ENCODE measurements around the gene FBLN5. TPM values are rescaled to one million over a fixed set of nuclear protein-coding genes. Genes with fewer than 3 reads are reported as not detected.

The FBLN5 gene
- total RNA-seq, 1 experiment from 2014 or later, result 1.0 TPM

GRCh38 chr14:91920526-91920925 lies 27.0 kb downstream of the FBLN5 start:
- Histone ChIP-seq H2BK15ac (ENCODE audit: low read depth, low read length) (no peak overlapping the region), H2AK5ac (ENCODE audit: insufficient read length, low read length) (no peak overlapping the region), H3K9ac (ENCODE audit: extremely low read depth, insufficient read length, low read length) (no peak overlapping the region), H2BK20ac (ENCODE audit: low read depth, low read length, poor library complexity, severe bottlenecking) (no peak overlapping the region), H3K23ac (ENCODE audit: insufficient read length, low read depth, low read length) (no peak overlapping the region), H3K56ac (ENCODE audit: insufficient read length, low read depth, low read length) (no peak overlapping the region), H2BK5ac (ENCODE audit: insufficient read length, low read length) (no peak overlapping the region), H2BK120ac (ENCODE audit: low read depth, low read length, poor library complexity, severe bottlenecking) (no peak overlapping the region), H3T11ph (ENCODE audit: low read length) (no peak overlapping the region), H2AFZ (ENCODE audit: low read length) (no peak overlapping the region), H4K5ac (ENCODE audit: insufficient read length, low read depth, low read length) (no peak overlapping the region), H3K23me2 (ENCODE audit: insufficient read length, low read depth, low read length, poor library complexity, severe bottlenecking) (no peaks in the 10 kb centered on the region), H3K79me2 (ENCODE audit: insufficient read depth, low read length) (no peaks in the 10 kb centered on the region), H3K4me2 (ENCODE audit: insufficient read depth, insufficient read length, low read length) (no peak overlapping the region), H3K4ac (ENCODE audit: low read depth, low read length) (no peak overlapping the region), H3K9me3 (ENCODE audit: control insufficient read depth, low read depth, low read length) (no peaks in the 10 kb centered on the region), H3K27ac (ENCODE audit: insufficient read length, low read depth, low read length) (no peak overlapping the region), H3K27me3 (ENCODE audit: insufficient read depth, low read length) (no peaks in the 10 kb centered on the region), H3K18ac (ENCODE audit: insufficient read length, low read depth, low read length) (no peak overlapping the region), H4K91ac (ENCODE audit: insufficient read length, low read depth, low read length) (no peak overlapping the region), H4K20me1 (ENCODE audit: control insufficient read depth, insufficient read depth, insufficient read length) (no peaks in the 10 kb centered on the region), H2BK12ac (ENCODE audit: insufficient read length, low read depth, low read length) (no peak overlapping the region), H3K14ac (ENCODE audit: insufficient read depth, low read length) (no peak overlapping the region), H3K4me1 (ENCODE audit: insufficient read depth, low read length) (no peaks in the 10 kb centered on the region), H4K8ac (replicated peaks; ENCODE audit: insufficient read length, low read depth, low read length) (no peak overlapping the region), H3K79me1 (ENCODE audit: insufficient read depth, low read depth, low read length, poor library complexity, severe bottlenecking) (no peaks in the 10 kb centered on the region)
- TF ChIP-seq, protein P1, sequence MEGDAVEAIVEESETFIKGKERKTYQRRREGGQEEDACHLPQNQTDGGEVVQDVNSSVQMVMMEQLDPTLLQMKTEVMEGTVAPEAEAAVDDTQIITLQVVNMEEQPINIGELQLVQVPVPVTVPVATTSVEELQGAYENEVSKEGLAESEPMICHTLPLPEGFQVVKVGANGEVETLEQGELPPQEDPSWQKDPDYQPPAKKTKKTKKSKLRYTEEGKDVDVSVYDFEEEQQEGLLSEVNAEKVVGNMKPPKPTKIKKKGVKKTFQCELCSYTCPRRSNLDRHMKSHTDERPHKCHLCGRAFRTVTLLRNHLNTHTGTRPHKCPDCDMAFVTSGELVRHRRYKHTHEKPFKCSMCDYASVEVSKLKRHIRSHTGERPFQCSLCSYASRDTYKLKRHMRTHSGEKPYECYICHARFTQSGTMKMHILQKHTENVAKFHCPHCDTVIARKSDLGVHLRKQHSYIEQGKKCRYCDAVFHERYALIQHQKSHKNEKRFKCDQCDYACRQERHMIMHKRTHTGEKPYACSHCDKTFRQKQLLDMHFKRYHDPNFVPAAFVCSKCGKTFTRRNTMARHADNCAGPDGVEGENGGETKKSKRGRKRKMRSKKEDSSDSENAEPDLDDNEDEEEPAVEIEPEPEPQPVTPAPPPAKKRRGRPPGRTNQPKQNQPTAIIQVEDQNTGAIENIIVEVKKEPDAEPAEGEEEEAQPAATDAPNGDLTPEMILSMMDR (conservative IDR thresholded peaks at IDR 0.05), result no peak
- Mint-ChIP-seq H3K4me3 (no peak overlapping the region), H3K4me1 (no peaks in the 10 kb centered on the region; a peak in 2 of 4 replicates), H3K27ac (no peak overlapping the region), H3K36me3 (ENCODE audit: insufficient read depth in 1 of 3, low read depth in 3 of 3) (peaks cover 0 to 3% (median 0%) of the 10 kb centered on the region in 3 experiments; a peak in 1 of 7 replicates), H3K9me3 (peaks cover 0 to 1% of the 10 kb centered on the region in 2 experiments; a peak in 1 of 5 replicates), H3K27me3 (ENCODE audit: low read depth) (no peaks in the 10 kb centered on the region; the same call in 1 of the 2 replicates)
- no CpG with 5 or more reads among the region's 3 CpGs for WGBS (ENCODE audit: extremely low coverage, insufficient read length, low lambda C conversion rate)
- DNase-seq, result no peak

Data from H9 (cell line).